HG03066 (cell line): ENCODE measurements around the gene PPA2.
"Not testable (repeated sequence)": the region's sequence is repeated elsewhere in the genome, so short reads cannot be mapped to it uniquely, and the experiment has no call there.

ENCODE experiments used
- ATAC-seq: cut with Tn5 transposase; IDR thresholded peaks from one replicate; pipeline ENCODE4 v1.9.1; 2021; ENCODE audit warnings: low read depth; ENCODE audit not compliant: unreplicated experiment

Gene PPA2

DNA sequence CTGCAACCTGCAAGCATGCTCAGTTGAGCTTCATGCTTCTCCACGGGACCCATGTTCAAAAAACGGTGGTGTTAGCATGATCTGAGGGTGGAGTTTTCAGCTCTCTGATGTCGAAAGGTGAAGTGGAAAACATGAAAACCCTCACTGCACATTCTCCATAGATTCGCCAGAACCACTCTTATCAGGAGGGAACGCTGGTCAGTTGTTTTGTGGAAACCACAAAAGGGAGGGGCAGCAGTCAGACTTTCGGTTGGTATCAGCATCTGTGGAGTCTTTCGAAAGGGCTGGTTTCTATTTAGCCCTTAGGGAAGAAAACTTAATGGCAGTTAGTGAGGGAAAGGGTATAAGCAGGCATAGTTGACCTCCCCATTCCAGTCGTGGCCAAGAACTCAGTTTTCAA, 12.6 kb downstream of the PPA2 start:
- ATAC-seq: peak; percentile 78

DNA sequence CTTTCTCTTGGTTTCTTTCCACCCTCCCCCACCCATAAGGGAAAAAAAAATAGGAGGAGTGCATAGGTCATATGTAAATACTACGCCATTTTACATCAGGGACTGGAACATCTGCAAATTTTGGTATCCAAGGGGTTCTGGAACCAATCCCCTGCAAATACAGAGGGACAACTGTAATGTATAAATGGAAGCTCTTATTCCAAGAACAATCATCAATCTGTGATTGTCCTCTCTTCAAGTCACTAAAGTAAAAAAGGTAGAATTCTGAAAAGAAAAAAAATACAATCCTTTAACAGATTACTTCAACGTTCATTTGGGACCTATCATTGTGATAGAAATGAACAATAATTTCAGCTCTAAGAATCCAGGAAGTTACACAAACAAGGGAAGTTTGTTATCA, 13.6 kb downstream of the PPA2 start:
- ATAC-seq: no peak

- not testable (repeated sequence) for ATAC-seq
Measured at GRCh38 chr4:105458541-105458940, 15.3 kb downstream of the PPA2 start.

GRCh38 chr4:105458001-105458400, 15.9 kb downstream of the PPA2 start:
- ATAC-seq: no peak

DNA sequence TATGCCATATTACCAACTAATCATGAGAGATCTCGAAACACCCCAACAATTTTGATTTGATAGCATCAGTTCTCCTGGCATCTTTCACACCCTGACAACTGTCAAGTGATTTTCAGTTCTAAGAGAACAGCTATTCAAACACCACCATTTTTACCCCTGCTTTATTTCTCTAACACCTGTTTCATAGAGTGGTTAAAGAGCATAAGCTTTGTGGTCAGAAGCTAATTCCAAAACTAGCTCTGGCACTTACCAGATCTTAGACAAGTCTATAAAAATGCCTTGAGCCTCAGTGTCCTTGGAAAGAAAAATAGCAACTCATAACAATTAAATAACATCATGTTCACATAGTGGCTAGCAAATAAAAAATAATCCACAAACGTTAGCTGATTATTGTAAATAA, 17.9 kb downstream of the PPA2 start:
- ATAC-seq: no peak

DNA sequence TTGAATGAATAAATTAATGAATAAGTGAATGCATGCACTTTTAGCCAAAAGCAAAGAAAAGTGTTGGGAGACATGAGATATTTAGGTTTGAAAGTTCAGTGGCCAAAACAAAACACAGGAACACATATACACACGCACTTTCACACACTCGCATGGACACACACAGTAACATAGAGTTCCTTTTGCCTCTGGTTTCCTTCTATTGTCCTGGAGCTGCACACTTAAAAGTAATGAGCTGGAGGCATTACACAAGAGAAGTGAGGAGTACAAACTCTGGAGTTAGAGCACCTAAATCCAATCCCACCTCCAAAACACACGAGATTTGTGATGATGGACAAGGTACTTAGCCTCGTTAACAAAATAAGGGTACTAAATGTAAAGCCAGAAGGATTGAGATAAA, 18.7 kb downstream of the PPA2 start:
- no peak for ATAC-seq

- peak; percentile 67 for ATAC-seq
Measured at GRCh38 chr4:105453550-105454205, 20.2 kb downstream of the PPA2 start.

DNA sequence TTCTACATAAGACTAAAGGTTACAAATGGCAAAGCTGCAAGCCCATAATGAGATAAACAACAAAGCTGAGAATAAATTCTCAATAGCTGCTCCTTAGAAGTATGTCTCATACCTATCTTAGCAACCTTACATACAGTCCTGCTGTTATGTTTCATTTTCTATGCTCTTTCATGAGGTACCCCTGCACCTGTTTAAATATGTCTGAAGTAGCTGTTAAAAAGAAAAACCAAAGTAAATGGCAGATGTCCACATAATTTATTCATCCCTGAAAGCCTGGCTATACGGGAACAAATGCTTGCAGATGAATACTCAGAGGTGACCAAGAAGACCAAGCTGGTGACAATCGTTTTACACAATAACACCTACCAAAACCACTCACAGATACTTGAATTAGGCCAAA, 22.5 kb downstream of the PPA2 start:
- ATAC-seq: no peak

DNA sequence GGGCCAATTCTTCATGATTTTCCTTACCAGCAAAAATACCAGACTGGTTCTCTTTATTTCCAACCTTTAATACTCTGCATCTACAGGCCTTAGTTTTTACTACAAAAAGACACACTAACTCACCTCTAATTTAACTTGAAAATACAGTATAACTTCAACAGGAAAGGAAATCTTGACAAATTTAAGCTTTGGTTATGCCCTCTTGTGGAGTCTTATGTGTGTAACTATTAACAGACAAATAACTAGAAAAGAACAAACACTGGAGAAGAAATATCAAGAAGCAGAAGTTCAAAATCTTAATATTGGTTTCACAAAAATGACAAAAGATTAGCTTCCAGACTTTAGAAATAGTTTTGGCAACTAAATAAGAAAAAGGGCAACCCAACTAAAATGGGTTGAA, 33.0 kb downstream of the PPA2 start:
- ATAC-seq: no peak

- ATAC-seq: no peak
Measured at GRCh38 chr4:105437637-105438036, 36.2 kb downstream of the PPA2 start.

DNA sequence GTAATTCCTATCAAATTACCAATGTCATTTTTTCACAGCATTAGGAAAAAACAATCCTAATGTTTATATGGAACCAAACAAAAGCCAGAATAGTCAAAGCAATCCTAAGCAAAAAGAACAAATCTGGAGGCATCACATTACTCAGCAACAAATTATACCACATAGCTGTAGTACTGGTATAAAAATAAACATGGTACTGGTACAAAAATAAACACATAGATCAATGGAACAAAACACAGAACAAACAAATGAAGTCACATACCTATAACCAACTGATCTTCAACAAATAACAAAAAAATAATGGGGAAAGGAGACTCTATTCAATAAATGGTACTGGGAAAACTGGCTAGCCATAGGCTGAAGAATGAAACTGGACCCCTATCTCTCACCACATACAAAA, 37.4 kb downstream of the PPA2 start:
- ATAC-seq: no peak

DNA sequence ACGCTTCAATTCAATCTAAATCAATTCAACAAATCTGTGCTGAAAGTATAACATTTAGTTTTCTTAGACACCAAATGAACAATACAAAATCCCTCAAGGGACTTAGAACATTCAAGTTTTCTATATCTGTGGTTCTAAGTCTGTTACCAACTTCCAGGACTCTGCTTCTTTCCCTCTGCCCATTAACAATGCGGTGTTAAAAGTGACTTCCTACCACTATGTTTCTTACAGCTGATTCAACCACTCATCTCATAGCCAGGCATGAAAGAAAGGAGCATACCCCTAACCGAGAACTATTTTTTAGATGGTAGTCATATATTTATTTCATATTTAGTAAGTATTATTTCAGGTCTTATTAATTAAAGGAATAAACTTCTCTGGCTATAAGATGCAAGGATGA, 38.9 kb downstream of the PPA2 start:
- no peak for ATAC-seq

DNA sequence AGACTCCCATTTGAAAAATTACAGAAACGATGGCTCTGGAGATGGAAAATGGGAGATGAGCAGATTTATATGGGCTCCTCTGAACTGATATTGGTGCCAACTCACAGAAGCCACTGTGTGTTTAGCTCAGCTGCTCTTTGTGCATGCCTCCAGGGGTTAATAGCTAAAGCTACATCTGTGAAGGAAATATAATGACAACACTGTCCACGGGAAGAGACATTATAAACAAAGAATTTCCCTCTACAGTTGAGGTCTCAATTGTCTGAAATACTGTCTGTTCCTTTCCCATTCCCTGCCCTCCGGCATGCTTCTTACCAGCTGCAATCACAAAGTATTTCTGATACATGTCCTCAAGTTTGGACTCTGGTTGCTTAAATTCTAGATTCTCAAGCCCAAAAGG, 40.4 kb downstream of the PPA2 start:
- no peak for ATAC-seq

DNA sequence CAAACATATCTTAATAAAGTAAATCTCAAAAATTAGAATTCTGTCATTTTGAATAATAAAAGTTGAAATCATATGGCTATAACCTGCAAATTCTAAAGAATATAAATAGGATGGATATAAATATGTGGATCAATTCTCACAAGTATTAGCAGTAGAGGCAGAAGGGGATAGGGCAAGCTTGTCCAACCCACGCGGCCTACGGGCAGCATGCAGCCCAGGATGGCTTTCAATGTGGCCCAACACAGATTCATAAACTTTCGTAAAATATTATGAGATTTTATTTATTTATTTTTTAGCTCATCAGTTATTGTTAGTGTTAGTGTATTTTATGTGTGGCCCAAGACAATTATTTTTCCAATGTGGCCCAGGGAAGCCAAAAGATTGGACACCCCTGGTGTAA, 41.4 kb downstream of the PPA2 start:
- no peak for ATAC-seq

DNA sequence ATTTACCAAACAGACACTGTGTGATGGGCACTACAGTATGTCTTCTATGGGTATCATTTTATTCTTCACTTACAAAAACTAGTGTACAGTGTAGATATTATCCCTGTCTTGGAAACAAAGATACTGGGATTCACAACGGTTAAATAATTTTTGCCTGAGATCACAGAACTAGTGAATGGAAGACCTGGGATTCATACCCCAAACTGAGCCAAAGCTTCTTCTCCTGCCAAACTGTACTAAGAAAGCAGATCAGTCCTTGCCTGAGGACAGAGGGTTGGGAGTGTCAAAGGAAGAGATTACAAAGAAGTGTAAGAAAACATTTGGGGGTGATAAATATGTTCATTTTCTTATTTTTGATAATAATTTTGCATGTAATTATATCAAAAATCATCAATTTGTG, 43.1 kb downstream of the PPA2 start:
- no peak for ATAC-seq

- ATAC-seq: no peak
Measured at GRCh38 chr4:105426187-105426897, 47.5 kb downstream of the PPA2 start.

DNA sequence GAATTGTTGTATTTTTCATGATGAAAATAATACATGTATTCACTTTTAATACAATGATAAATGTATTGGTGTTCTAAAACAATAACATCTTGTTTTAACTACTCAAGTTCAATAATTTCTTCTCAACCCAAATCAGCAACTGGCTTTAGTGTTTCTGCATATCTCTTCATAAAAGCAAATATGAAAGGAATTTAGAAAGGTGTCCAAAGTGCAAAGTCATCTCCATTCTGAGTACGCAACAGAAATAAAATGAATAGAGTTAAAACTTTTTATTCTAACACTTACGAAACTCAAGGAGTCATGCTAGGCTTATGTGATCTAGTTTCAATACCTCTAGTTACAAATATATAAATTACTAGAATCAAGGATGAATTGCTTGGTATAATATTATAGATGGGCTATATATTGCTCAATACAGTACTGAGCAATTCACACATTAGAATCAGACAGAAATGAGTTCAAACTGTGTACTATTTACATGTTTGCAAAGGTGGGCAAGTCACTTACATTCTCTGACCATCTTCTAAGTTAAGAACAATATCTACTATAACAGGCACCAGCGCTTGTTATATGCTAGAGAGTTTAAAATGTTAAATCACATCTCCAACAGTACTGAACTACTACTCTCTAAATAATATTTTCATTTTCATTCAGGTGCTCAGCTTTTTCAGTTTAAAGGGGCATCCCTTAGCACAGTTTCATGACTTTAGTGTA, 51.5 kb downstream of the PPA2 start:
- ATAC-seq: no peak

- ATAC-seq: no peak
Measured at GRCh38 chr4:105417624-105418023, 56.2 kb downstream of the PPA2 start.

DNA sequence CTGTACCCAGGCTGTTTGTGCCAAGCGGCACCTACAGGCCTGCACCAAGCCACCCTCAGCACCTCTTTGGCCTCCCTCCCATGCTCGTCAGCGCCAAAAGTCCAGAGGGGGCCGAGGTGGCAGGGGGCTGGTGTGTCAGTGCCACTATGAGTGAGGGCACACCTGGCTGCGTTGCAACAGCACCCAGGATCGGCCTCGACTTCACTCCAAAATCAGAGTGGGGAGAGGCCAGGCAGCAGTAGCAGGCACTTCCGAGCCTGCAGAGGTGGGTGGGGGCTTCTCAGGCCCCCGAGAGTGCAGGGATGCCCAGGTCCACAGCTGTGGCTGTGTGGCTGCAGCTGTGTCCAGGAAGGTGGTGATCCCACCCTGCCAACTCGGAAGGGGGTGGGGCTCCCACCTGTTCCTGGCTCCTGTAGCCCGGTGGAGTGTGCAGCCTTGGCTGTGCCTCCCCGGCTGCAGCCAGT, 58.5 kb downstream of the PPA2 start:
- no peak for ATAC-seq

- no peak for ATAC-seq
Measured at GRCh38 chr4:105414316-105414715, 59.5 kb downstream of the PPA2 start.

GRCh38 chr4:105409135-105409534, 64.7 kb downstream of the PPA2 start:
- ATAC-seq: not testable (repeated sequence)
